IPS-20b (cell line): ENCODE measurements around the gene HIC1.

ENCODE experiments used
- H3K27ac ChIP-seq: one replicate; pipeline ENCODE4 v1.5.1; 2013; ENCODE audit warnings: low read length
- H3K27me3 ChIP-seq: 2 replicates; pipeline ENCODE4 v1.6.1; 2013; ENCODE audit warnings: mild to moderate bottlenecking, low read length, inconsistent platforms; ENCODE audit not compliant: insufficient read depth
- H3K36me3 ChIP-seq: 2 replicates; pipeline ENCODE4 v1.6.1; 2013; ENCODE audit warnings: low read depth, mild to moderate bottlenecking, inconsistent platforms, low read length, moderate library complexity; ENCODE audit not compliant: insufficient read depth
- H3K4me1 ChIP-seq: 2 replicates; pipeline ENCODE4 v1.6.1; 2013; ENCODE audit warnings: mild to moderate bottlenecking, control low read depth, inconsistent platforms, low read length, moderate library complexity; ENCODE audit not compliant: insufficient read depth
- H3K4me3 ChIP-seq: 2 replicates; pipeline ENCODE4 v1.5.1; 2013; ENCODE audit warnings: mild to moderate bottlenecking, low read length, inconsistent platforms
- H3K9ac ChIP-seq: 2 replicates; pipeline ENCODE4 v1.6.1; 2013; ENCODE audit warnings: low read depth, mild to moderate bottlenecking, inconsistent platforms, low read length, moderate library complexity
- H3K9me3 ChIP-seq: 2 replicates; pipeline ENCODE4 v1.6.1; 2013; ENCODE audit warnings: mild to moderate bottlenecking, low read depth, low read length, inconsistent platforms; ENCODE audit not compliant: insufficient read depth

The HIC1 gene

DNA sequence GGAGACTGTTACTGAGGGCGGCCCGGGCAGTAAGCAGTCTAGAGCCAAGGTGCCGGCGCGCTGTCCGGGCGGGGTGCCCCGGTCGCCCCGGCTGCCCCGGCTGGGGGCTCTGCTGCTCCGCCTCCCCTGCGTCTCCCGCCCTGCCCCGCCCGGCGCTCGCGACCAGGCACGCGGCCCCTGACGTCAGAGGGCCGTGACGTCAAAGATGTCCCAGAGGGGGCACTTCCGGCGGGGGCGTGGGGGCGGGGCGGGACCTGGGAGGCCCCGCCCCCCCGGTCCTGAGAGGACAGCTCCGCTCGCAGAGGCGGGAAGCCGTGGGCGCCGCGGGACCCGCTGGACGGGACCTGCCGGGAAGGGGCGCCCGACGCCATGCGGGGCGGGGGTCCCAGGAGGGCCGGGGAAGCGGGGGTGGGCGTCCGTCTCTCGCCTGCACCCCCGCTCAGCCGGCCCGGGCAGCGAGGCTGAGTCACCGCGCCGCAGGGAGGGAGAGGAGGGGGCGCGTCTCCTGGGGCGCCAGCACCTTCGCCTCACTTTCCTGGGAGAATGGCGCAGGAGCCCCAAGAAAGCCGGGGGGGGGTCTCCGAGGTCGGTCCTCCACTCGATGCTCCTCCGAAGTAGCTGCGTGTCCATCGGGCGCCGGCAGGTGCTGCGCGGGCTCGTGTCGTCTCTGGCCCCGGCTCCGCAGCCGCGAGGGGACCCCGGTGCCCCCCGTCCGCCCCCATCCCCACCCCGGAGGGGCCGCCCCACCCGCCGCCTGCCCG lies 4.4 kb upstream of the HIC1 start:
- no peak overlapping the region for H3K27ac ChIP-seq
- no peaks in the 10 kb centered on the region for H3K9me3 ChIP-seq
- H3K9ac ChIP-seq = no peak overlapping the region
- H3K36me3 ChIP-seq = no peaks in the 10 kb centered on the region
- no peaks in the 10 kb centered on the region; the same call in 1 of the 2 replicates for H3K4me1 ChIP-seq
- peaks cover 77% of the 10 kb centered on the region for H3K27me3 ChIP-seq
- no peak overlapping the region; the same call in 1 of the 2 replicates for H3K4me3 ChIP-seq

DNA sequence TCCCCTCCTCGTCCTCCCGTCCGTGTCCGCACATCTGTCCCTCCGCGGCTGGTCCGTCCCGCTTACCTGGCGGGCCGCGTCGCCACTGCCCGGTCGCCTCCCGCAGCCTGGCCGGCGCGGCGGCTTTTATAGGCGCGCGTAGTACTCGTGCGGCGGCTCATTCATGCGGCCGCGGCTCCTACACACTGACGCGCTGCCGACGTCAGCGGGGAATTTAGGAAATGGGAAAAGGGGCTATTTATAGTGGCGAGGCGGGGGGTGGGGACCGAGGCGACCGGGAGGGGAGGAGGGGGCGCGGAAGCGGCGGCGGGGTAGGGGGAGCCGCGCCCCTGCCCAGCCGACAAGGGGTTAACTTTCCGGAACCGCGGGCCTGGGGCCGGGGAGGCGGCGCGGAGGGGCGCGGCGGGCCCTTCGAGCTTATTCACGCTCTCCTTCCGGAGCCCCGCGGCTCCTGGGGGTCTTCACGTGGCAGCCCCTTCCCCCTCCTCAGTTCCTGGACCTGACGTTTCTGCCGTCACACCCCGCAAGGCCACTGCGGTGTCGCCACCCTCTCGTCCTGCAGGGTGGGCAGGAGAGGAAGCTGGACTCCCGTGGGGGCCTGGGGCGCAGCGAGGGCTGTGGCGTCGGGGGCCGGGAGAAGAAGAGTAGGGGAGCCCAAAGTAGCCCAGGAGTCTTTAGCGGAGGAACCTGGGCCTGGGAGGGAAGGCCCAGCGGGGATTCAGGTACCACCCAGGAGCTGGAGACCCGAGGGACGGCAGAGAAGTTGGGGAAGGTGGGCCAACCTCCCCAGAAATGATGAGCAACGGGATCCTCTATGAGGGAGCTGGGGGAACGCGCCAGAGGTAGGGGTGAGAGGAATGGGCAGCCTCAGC lies 3.6 kb upstream of the HIC1 start:
- no peaks in the 10 kb centered on the region for H3K9me3 ChIP-seq
- H3K27ac ChIP-seq = no peak overlapping the region
- no peaks in the 10 kb centered on the region; the same call in 1 of the 2 replicates for H3K4me1 ChIP-seq
- H3K4me3 ChIP-seq = no peak overlapping the region
- H3K36me3 ChIP-seq = no peaks in the 10 kb centered on the region
- H3K9ac ChIP-seq = no peak overlapping the region
- peaks cover 85% of the 10 kb centered on the region for H3K27me3 ChIP-seq

DNA sequence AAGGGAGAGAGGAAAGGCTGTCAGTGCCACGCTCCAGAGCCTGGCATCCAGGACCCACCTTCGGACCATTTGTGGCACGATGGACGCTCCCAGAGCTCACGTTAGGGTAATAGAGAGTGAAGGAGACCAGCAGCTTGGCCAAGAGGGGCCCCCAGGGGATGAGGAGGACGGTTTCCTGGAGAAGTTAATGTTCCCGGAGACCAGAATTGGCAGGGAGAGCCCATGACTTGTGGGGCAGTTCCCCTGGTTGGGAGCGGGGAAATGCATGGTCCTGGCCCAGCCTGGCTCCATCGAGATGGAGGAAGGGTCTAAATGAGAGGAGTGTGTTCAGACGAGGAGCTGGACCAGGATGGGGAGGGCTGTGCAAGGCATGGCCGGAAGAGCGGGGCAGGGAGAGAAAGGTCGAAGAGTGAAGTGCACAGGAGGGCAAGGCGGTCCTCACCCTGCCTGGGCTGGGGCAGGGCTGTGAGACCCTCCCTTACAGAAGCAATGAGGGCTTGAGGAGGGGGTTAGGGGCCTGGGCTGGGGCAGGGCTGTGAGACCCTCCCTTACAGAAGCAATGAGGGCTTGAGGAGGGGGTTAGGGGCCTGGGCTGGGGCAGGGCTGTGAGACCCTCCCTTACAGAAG lies 2.9 kb upstream of the HIC1 start:
- no peak overlapping the region for H3K4me3 ChIP-seq
- H3K4me1 ChIP-seq = no peaks in the 10 kb centered on the region; the same call in 1 of the 2 replicates
- H3K27me3 ChIP-seq = peaks cover 91% of the 10 kb centered on the region
- H3K9me3 ChIP-seq = no peaks in the 10 kb centered on the region
- H3K27ac ChIP-seq = no peak overlapping the region
- H3K36me3 ChIP-seq = no peaks in the 10 kb centered on the region
- no peak overlapping the region for H3K9ac ChIP-seq

DNA sequence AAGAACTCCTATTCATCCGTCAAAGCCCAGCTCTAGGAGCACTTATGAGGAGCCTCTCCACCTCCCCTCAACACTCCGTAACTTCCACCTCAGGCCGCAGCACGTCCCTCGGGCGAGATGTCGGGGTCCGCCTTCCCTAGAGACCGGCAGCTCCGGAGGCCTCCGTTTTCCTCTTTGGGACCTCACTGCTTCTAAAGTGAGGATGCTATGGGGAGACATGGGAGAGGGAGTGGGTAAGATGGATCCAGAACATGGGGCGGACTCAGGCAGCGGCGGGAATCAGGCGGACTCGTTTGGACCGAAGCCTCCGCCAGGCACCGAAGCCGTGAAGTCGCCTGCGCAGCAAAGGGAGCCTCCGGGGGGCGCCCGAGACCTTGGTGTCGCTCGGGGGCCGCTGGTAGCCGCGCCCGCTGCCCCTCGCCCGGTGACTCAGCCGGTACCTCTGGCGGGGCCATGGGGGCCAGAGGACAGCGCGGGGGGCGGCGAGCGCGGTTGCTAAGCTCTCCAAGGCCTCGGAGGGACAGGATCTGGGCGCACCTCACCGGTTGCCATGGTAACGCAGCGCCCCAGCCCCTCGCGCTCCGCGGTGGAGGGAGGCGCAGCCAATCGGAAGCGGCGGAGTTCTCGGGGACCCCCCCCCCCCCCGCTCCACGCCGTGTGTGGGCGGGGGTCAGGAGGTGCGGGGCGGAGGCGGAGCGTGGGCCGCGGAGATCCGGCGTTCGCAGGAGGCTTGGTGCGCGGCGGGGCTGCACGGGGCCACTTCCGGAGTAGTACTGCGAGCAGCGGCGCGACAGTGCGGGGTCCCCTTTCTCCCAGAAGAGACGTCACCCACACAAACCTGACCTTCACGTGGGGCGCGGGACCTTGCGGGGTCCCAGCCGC lies 1.3 kb upstream of the HIC1 start:
- H3K27me3 ChIP-seq = peaks cover 87% of the 10 kb centered on the region
- peak overlapping the region; percentile 36; the same call in 1 of the 2 replicates for H3K4me3 ChIP-seq
- H3K4me1 ChIP-seq = no peaks in the 10 kb centered on the region; the same call in 1 of the 2 replicates
- no peak overlapping the region for H3K27ac ChIP-seq
- no peaks in the 10 kb centered on the region for H3K36me3 ChIP-seq
- H3K9ac ChIP-seq = no peak overlapping the region
- H3K9me3 ChIP-seq = no peaks in the 10 kb centered on the region

DNA sequence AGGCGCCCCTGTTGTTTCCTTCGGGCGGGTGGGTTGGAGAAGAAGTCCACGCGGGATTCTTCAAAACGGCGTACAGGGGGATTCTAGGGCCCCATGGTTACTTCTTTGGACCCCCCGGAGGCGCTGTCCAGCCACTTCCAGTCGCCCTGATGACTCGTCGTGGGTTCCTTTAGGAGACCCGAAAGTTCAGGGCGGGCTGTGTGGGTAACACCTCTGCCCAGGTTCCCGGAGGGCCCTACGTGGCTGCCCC lies 716 bp upstream of the HIC1 start:
- Histone ChIP-seq H3K4me1 (no peaks in the 10 kb centered on the region; the same call in 1 of the 2 replicates), H3K27ac (no peak overlapping the region)

DNA sequence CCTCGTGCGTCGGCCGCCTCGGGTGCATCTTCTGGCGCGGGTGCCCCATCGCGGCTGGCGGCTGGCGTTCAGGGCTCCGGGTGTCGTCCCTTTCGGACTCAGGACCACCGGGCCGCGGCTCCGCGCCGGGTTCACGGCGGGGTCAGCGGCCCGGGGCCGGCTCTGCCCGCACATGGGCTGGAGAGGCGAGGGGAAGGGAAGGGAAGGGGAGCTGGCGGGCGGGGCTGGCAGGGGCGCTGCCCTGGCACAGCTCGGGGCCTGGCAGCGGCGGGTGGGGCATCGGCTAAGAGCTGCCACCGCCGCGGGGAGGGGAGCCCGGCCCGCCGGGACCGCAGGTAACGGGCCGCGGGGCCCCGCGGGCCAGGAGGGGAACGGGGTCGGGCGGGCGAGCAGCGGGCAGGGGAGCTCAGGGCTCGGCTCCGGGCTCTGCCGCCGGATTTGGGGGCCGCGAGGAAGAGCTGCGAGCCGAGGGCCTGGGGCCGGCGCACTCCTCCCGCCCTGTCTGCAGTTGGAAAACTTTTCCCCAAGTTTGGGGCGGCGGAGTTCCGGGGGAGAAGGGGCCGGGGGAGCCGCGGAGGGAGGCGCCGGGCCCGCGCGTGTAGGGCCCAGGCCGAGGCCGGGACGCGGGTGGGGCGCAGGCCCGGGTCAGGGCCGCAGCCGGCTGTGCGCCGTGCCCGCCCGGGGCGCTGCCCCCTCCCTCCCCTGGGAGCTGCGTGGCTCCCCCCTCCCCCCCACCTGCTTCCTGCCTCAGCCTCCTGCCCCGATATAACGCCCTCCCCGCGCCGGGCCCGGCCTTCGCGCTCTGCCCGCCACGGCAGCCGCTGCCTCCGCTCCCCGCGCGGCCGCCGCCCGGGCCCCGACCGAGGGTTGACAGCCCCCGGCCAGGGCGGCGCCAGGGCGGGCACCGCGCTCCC lies 646 bp downstream of the HIC1 start:
- no peaks in the 10 kb centered on the region; the same call in 1 of the 2 replicates for H3K4me1 ChIP-seq
- H3K9me3 ChIP-seq = no peaks in the 10 kb centered on the region
- H3K4me3 ChIP-seq = peak overlapping the region; percentile 50; the same call in 1 of the 2 replicates
- H3K9ac ChIP-seq = no peak overlapping the region
- H3K27me3 ChIP-seq = peaks cover 90% of the 10 kb centered on the region
- no peaks in the 10 kb centered on the region for H3K36me3 ChIP-seq
- H3K27ac ChIP-seq = no peak overlapping the region

More for the DNA sequence above, 716 bp upstream of the HIC1 start:
- H3K36me3 ChIP-seq = no peaks in the 10 kb centered on the region
- H3K9ac ChIP-seq = no peak overlapping the region
- H3K9me3 ChIP-seq = no peaks in the 10 kb centered on the region
- H3K27me3 ChIP-seq = peaks cover 87% of the 10 kb centered on the region
- peak overlapping the region; percentile 36; the same call in 1 of the 2 replicates for H3K4me3 ChIP-seq

- Histone ChIP-seq H3K4me1 (no peaks in the 10 kb centered on the region; the same call in 1 of the 2 replicates), H3K9ac (no peak overlapping the region), H3K36me3 (no peaks in the 10 kb centered on the region), H3K27me3 (peaks cover 84% of the 10 kb centered on the region), H3K27ac (no peak overlapping the region), H3K9me3 (no peaks in the 10 kb centered on the region), H3K4me3 (no peak overlapping the region)
These were observed 1.6 kb downstream of the HIC1 start for GRCh38 chr17:2056206-2057174.

- peaks cover 1% of the 10 kb centered on the region; the same call in 1 of the 2 replicates for H3K4me1 ChIP-seq
- H3K9ac ChIP-seq = no peak overlapping the region
- no peak overlapping the region for H3K4me3 ChIP-seq
These were observed 2.4 kb downstream of the HIC1 start for GRCh38 chr17:2057175-2057759.

DNA sequence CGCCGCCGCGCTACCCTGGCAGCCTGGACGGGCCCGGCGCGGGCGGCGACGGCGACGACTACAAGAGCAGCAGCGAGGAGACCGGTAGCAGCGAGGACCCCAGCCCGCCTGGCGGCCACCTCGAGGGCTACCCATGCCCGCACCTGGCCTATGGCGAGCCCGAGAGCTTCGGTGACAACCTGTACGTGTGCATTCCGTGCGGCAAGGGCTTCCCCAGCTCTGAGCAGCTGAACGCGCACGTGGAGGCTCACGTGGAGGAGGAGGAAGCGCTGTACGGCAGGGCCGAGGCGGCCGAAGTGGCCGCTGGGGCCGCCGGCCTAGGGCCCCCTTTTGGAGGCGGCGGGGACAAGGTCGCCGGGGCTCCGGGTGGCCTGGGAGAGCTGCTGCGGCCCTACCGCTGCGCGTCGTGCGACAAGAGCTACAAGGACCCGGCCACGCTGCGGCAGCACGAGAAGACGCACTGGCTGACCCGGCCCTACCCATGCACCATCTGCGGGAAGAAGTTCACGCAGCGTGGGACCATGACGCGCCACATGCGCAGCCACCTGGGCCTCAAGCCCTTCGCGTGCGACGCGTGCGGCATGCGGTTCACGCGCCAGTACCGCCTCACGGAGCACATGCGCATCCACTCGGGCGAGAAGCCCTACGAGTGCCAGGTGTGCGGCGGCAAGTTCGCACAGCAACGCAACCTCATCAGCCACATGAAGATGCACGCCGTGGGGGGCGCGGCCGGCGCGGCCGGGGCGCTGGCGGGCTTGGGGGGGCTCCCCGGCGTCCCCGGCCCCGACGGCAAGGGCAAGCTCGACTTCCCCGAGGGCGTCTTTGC lies 3.1 kb downstream of the HIC1 start:
- H3K27me3 ChIP-seq = peaks cover 72% of the 10 kb centered on the region
- no peak overlapping the region for H3K4me3 ChIP-seq
- peaks cover 8% of the 10 kb centered on the region; the same call in 1 of the 2 replicates for H3K4me1 ChIP-seq
- no peak overlapping the region for H3K9ac ChIP-seq
- no peaks in the 10 kb centered on the region for H3K9me3 ChIP-seq
- H3K27ac ChIP-seq = no peak overlapping the region
- H3K36me3 ChIP-seq = 0 out of 2 replicates have a peak, but pooled peaks cover under 1% of the 10 kb centered on the region

More at GRCh38 chr17:2057175-2057759, 2.4 kb downstream of the HIC1 start:
- H3K9me3 ChIP-seq = no peaks in the 10 kb centered on the region
- H3K27ac ChIP-seq = no peak overlapping the region
- peaks cover 77% of the 10 kb centered on the region for H3K27me3 ChIP-seq
- H3K36me3 ChIP-seq = no peaks in the 10 kb centered on the region
